SK-N-MC (cell line): ENCODE data around the gene CEND1.
A peak's percentile ranks its signal among the peaks of the same experiment; 100 is the strongest.

Experiments
- DNase-seq: peaks from one replicate; pipeline ENCODE4 v3.0.0-alpha.2; 2011; ENCODE audit warnings: low read depth, low spot score
- H3K27ac ChIP-seq: fragments of 200-600 bp; sonication (generic); 2 replicates; pipeline ENCODE4 v1.5.1; 2016; ENCODE audit warnings: mixed run types
- H3K36me3 ChIP-seq: fragments of 200-600 bp; sonication (generic); 2 replicates; pipeline ENCODE4 v1.6.1; 2017; ENCODE audit warnings: antibody characterized with exemption, low read length, mixed read lengths; ENCODE audit not compliant: insufficient read depth
- H3K4me3 ChIP-seq: fragments of 200-600 bp; sonication (generic); 2 replicates; pipeline ENCODE4 v1.5.1; 2016
- H3K9ac ChIP-seq: fragments of 200-600 bp; sonication (generic); 2 replicates; pipeline ENCODE4 v1.8.0; 2017; ENCODE audit warnings: mixed run types, mixed read lengths; ENCODE audit not compliant: insufficient read length
- H3K9me3 ChIP-seq: fragments of 200-600 bp; sonication (generic); 2 replicates; pipeline ENCODE4 v1.6.1; 2017; ENCODE audit warnings: low read depth, mild to moderate bottlenecking, antibody characterized with exemption, low read length, moderate library complexity, mixed read lengths
- EZH2 ChIP-seq: fragments of 200-600 bp; sonication (generic); IDR thresholded peaks from one replicate; pipeline ENCODE4 v1.6.1; 2017; ENCODE audit warnings: antibody characterized with exemption
- FOXP2 ChIP-seq: optimal IDR thresholded peaks from 2 replicates; pipeline ENCODE3; 2011; ENCODE audit warnings: mild to moderate bottlenecking, moderate library complexity; ENCODE audit not compliant: insufficient read depth; ENCODE audit errors: extremely low read length, control extremely low read depth
- POLR2AphosphoS5 ChIP-seq: IDR thresholded peaks from 2 replicates; pipeline ENCODE4 v1.6.1; 2012; ENCODE audit warnings: mild to moderate bottlenecking, low read depth, low read length, borderline replicate concordance

CEND1 gene

GRCh38 chr11:767238-767637, 22.7 kb downstream of the CEND1 start:
- H3K9ac ChIP-seq = no peak overlapping the region
- peaks cover 63% of the 10 kb centered on the region for H3K36me3 ChIP-seq
- TF ChIP-seq EZH2 = no peak
- no peak; the same call in 1 of the 2 replicates for TF ChIP-seq POLR2AphosphoS5

GRCh38 chr11:766936-767210, 23.0 kb downstream of the CEND1 start:
- no peak overlapping the region for H3K27ac ChIP-seq
- H3K4me3 ChIP-seq = no peak overlapping the region
- H3K9me3 ChIP-seq = no peaks in the 10 kb centered on the region
- no peak overlapping the region for H3K9ac ChIP-seq
- no peak for DNase-seq
- H3K36me3 ChIP-seq = peaks cover 64% of the 10 kb centered on the region
- TF ChIP-seq POLR2AphosphoS5 (no peak), FOXP2 (no peak), EZH2 (no peak)

More at GRCh38 chr11:767238-767637, 22.7 kb downstream of the CEND1 start:
- Histone ChIP-seq H3K27ac (no peak overlapping the region), H3K4me3 (no peak overlapping the region), H3K9me3 (no peaks in the 10 kb centered on the region)
- DNase-seq = no peak

DNA sequence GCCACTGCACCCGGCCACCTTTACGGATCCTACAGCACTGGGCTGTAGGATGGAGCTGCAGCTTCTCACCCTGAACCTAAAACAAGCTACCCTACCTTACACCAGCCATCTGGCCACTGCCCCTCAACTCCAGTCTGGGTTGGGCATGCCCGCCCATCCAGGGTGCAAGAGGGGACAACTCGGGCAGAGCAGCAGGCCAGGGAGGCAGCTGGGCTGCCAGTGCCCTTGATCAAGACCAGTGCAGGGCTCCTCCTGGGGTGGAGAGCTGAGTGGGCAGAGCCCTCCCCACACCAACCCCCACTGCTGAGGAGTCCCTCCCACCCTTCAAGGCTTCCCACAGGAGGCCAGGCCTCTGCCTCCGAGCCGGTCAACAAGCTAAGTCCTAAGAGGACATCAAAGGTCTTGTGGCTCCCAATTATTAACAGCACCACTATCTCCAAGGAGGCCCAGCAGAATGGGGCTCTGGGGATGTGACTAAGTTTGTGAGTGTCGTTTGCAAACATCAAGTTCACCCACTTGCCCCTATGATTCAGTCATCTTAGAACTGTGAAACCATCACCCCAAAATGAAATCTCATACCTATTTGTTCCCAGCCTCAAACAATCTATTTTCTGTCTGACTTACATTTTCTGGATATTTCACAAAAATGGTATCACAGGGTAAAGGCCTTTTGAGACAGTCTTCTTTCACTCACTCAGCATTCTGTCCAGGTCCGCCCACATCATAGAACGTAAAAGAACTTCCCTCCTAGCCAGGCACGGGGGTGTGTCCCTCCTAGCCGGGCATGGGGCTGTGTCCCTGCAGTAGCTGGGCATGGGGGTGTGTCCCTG, 23.6 kb downstream of the CEND1 start:
- Histone ChIP-seq H3K4me3 (no peak overlapping the region), H3K9ac (no peak overlapping the region), H3K27ac (no peak overlapping the region), H3K9me3 (no peaks in the 10 kb centered on the region), H3K36me3 (peaks cover 63% of the 10 kb centered on the region)
- TF ChIP-seq EZH2 (no peak), FOXP2 (no peak), POLR2AphosphoS5 (peak; percentile 22)
- no peak for DNase-seq

DNA sequence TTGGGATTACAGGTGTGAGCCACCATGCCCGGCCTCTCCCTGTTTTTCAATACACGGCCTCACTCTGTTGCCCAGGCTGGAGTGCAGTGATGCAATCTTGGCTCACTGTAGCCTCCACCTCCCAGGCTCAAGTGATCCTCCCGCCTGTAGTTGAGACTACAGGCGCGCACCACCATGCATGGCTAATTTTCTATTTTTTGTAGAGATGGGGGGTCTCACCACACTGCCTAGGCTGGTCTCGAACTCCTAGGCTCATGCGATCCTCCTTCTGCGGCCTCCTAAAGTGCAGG, 24.1 kb downstream of the CEND1 start:
- no peak for DNase-seq
- no peak overlapping the region for H3K4me3 ChIP-seq
- no peak for TF ChIP-seq FOXP2
- TF ChIP-seq EZH2 = no peak
- no peak for TF ChIP-seq POLR2AphosphoS5
- peaks cover 58% of the 10 kb centered on the region for H3K36me3 ChIP-seq
- no peak overlapping the region for H3K27ac ChIP-seq
- H3K9me3 ChIP-seq = no peaks in the 10 kb centered on the region
- no peak overlapping the region for H3K9ac ChIP-seq

DNA sequence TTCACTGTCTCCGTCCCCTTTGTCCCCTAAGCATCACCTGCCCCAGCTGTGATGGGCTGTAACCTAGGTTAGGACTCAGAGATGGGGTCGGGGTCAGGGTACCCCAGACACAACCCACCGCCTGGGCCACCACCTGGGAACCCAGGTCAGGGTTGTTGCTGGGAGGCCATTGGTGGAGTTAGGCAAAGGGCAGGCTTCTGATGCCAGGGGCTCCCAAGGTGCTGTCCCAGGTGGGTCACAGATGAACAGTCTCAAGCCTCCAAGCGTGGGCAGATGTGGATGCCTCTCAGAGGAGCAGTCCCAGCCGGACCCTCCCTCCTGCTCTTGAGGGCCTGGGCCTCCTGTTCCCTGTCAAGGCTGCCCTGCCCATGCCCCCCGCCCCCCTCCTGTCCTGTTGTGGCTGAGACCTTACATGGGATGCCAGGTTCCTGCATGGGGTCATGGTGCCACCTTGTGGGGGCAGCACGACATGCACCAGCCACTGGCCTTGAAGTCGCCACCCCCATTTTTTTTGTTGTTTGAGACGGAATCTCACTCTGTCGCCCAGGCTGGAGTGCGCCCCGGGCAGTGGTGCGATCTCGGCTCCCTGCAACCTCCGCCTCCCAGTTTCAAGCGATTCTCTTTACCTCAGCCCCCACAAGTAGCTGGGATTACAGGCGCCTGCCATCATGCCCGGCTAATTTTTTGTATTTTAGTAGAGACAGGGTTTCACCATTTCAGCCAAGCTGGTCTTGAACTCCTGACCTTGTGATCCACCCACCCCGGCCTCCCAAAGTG, 24.7 kb downstream of the CEND1 start:
- no peak for TF ChIP-seq EZH2
- TF ChIP-seq POLR2AphosphoS5 = peak; percentile 53; the same call in 1 of the 2 replicates
- no peak for TF ChIP-seq FOXP2

DNA sequence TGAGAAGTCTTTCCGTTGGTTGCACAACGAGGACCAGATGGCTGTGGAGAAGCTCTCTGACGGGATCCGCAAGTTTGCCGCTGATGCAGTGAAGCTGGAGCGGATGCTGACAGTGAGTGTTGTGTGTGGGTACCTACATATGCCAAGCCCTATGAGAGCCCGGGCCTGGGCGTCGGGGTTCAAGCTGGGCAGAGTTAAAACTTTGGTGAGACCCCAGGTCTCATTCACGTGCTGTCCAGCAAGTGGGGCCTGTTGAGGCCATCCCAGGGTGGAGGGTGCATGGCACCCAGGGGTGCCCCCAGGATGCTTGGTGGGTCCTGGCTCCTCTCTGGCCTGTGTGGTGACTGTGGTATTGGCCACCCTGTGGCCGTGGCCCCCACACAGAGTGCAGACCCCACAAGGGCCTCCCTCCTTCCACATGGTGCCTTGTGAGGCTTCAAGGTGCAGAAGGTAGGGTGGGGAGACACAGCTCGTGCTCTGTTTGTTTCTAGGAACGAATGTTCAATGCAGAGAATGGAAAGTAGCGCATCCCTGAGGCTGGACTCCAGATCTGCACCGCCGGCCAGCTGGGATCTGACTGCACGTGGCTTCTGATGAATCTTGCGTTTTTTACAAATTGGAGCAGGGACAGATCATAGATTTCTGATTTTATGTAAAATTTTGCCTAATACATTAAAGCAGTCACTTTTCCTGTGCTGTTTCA, 25.4 kb downstream of the CEND1 start:
- Histone ChIP-seq H3K9ac (no peak overlapping the region), H3K36me3 (peaks cover 57% of the 10 kb centered on the region), H3K9me3 (no peaks in the 10 kb centered on the region), H3K4me3 (no peak overlapping the region), H3K27ac (no peak overlapping the region)
- DNase-seq = no peak
- TF ChIP-seq FOXP2 = no peak
- no peak for TF ChIP-seq EZH2
- TF ChIP-seq POLR2AphosphoS5 = no peak

More for the DNA sequence above, 24.7 kb downstream of the CEND1 start:
- Histone ChIP-seq H3K4me3 (no peak overlapping the region), H3K27ac (no peak overlapping the region), H3K9me3 (no peaks in the 10 kb centered on the region), H3K9ac (no peak overlapping the region), H3K36me3 (peaks cover 55% of the 10 kb centered on the region)
- DNase-seq = no peak

GRCh38 chr11:763549-764321, 26.2 kb downstream of the CEND1 start:
- TF ChIP-seq POLR2AphosphoS5 = peak; percentile 38
- no peak for TF ChIP-seq FOXP2
- Histone ChIP-seq H3K36me3 (peaks cover 59% of the 10 kb centered on the region), H3K9ac (no peak overlapping the region), H3K9me3 (no peaks in the 10 kb centered on the region), H3K4me3 (no peak overlapping the region), H3K27ac (no peak overlapping the region)
- DNase-seq = no peak

DNA sequence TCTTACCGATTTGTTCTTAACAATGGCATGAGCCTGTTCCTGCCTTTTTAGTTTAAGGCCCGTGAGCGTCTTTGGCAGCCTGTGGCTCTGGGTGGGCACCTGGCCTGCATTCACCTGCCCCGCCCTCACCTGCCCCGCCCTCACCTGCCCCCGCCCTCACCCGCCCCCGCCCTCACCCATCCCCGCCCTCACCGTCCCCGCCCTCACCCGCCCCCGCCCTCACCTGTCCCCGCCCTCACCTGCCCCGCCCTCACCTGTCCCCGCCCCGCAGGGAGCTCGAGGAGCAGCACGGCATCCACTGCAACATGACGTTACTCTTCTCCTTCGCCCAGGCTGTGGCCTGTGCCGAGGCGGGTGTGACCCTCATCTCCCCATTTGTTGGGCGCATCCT, 26.8 kb downstream of the CEND1 start:
- no peak for DNase-seq
- no peak overlapping the region for H3K27ac ChIP-seq

More for the DNA sequence above, 26.8 kb downstream of the CEND1 start:
- no peak overlapping the region for H3K9ac ChIP-seq
- H3K9me3 ChIP-seq = no peaks in the 10 kb centered on the region
- H3K36me3 ChIP-seq = peaks cover 61% of the 10 kb centered on the region
- TF ChIP-seq POLR2AphosphoS5 (no peak), FOXP2 (no peak)
- H3K4me3 ChIP-seq = no peak overlapping the region
